ENCODE measurements around the gene NDRG4.

DNA sequence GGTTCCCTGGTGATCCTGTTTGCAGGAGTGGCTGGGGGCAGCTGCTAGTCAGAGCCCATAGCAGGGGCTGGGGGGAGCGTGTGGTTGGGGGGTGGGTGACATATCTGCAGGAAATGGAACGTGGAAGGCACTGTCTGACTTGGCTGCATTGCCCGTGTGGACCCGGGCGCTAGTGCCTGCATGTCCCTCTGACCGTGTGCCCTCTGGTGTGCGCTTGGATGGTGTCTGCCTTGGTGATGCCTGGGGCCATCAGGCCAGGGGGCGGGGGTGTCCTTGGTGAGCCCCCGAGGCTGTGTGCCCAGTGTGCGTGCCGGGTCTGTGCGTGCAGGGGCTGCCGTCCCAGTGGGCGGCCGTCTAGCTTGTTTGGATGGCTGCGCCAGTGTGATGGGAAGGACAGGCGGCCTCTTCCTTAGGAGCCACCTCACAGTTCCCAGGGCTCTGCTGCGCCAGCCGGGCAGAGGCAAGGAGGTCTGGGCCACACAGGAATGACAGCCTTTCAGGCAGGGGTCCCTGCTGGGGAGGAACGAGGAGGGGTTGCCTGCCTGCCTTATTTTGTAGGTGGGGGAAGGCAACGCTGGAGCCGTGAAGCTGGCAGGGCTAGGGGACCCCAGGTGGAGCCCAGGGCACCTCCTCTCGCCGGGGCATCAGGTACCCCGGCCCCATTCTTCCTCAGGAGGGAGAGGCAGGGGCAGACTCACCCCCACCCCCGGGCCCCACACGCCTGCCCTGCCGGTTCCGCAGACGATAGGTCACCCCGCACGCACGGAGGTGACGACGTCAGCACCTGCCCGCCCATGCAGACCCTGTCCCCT, 693 bp downstream of the NDRG4 start:
- TF ChIP-seq, protein P1, sequence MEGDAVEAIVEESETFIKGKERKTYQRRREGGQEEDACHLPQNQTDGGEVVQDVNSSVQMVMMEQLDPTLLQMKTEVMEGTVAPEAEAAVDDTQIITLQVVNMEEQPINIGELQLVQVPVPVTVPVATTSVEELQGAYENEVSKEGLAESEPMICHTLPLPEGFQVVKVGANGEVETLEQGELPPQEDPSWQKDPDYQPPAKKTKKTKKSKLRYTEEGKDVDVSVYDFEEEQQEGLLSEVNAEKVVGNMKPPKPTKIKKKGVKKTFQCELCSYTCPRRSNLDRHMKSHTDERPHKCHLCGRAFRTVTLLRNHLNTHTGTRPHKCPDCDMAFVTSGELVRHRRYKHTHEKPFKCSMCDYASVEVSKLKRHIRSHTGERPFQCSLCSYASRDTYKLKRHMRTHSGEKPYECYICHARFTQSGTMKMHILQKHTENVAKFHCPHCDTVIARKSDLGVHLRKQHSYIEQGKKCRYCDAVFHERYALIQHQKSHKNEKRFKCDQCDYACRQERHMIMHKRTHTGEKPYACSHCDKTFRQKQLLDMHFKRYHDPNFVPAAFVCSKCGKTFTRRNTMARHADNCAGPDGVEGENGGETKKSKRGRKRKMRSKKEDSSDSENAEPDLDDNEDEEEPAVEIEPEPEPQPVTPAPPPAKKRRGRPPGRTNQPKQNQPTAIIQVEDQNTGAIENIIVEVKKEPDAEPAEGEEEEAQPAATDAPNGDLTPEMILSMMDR (IDR thresholded peaks at IDR 0.05 in 2 of 3, conservative IDR thresholded peaks at IDR 0.05 in 1 of 3; ENCODE audit: borderline replicate concordance in 1 of 3, insufficient read depth in 1 of 3, low read depth in 2 of 3, low read length in 2 of 3) = no peak
- TF ChIP-seq POLR2A (IDR thresholded peaks at IDR 0.05; ENCODE audit: borderline replicate concordance, extremely low read depth, insufficient read depth, insufficient read length) (no peak), POLR2AphosphoS5 (IDR thresholded peaks at IDR 0.05; ENCODE audit: low read depth, low read length) (no peak), YY1 (IDR thresholded peaks at IDR 0.05; ENCODE audit: extremely low read depth, insufficient replicate concordance, low read depth, low read length) (no peak), FOSL1 (IDR thresholded peaks at IDR 0.05; ENCODE audit: low read depth) (no peak), SRF (IDR thresholded peaks at IDR 0.05; ENCODE audit: low read depth) (no peak), EZH2 (IDR thresholded peaks at IDR 0.05) (no peak), TCF7L2 (IDR thresholded peaks at IDR 0.05; ENCODE audit: borderline replicate concordance, extremely low read depth, insufficient read depth, insufficient read length) (no peak), ATF3 (IDR thresholded peaks at IDR 0.05) (no peak), EGR1 (IDR thresholded peaks at IDR 0.05; ENCODE audit: low read depth) (no peak), SIN3A (IDR thresholded peaks at IDR 0.05; ENCODE audit: low read depth) (no peak), RAD21 (IDR thresholded peaks at IDR 0.05; ENCODE audit: low read depth) (no peak), CBX3 (IDR thresholded peaks at IDR 0.05; ENCODE audit: low read depth) (no peak)
- TF ChIP-seq, protein P2, sequence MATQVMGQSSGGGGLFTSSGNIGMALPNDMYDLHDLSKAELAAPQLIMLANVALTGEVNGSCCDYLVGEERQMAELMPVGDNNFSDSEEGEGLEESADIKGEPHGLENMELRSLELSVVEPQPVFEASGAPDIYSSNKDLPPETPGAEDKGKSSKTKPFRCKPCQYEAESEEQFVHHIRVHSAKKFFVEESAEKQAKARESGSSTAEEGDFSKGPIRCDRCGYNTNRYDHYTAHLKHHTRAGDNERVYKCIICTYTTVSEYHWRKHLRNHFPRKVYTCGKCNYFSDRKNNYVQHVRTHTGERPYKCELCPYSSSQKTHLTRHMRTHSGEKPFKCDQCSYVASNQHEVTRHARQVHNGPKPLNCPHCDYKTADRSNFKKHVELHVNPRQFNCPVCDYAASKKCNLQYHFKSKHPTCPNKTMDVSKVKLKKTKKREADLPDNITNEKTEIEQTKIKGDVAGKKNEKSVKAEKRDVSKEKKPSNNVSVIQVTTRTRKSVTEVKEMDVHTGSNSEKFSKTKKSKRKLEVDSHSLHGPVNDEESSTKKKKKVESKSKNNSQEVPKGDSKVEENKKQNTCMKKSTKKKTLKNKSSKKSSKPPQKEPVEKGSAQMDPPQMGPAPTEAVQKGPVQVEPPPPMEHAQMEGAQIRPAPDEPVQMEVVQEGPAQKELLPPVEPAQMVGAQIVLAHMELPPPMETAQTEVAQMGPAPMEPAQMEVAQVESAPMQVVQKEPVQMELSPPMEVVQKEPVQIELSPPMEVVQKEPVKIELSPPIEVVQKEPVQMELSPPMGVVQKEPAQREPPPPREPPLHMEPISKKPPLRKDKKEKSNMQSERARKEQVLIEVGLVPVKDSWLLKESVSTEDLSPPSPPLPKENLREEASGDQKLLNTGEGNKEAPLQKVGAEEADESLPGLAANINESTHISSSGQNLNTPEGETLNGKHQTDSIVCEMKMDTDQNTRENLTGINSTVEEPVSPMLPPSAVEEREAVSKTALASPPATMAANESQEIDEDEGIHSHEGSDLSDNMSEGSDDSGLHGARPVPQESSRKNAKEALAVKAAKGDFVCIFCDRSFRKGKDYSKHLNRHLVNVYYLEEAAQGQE (IDR thresholded peaks at IDR 0.05; ENCODE audit: low read depth) = no peak

Measured in HCT116 (cell line).